HG02870 (cell line): ENCODE data around the gene NABP2.
"Not testable (repeated sequence)": the region's sequence is repeated elsewhere in the genome, so short reads cannot be mapped to it uniquely, and the experiment has no call there.

Experiments used
- ATAC-seq: cut with Tn5 transposase; IDR thresholded peaks from one replicate; pipeline ENCODE4 v1.9.1; 2021; ENCODE audit warnings: mild to moderate bottlenecking, moderate library complexity; ENCODE audit not compliant: unreplicated experiment

The NABP2 gene

GRCh38 chr12:56224102-56224701 is at the start of gene NABP2:
NABP2 (plus strand) TSS chr12:56224342; CDS start chr12:56224857, 515 bp downstream.
- ATAC-seq, result peak; percentile 59

- ATAC-seq, result no peak
Measured at GRCh38 chr12:56178347-56178746, 45.8 kb upstream of the NABP2 start.

DNA sequence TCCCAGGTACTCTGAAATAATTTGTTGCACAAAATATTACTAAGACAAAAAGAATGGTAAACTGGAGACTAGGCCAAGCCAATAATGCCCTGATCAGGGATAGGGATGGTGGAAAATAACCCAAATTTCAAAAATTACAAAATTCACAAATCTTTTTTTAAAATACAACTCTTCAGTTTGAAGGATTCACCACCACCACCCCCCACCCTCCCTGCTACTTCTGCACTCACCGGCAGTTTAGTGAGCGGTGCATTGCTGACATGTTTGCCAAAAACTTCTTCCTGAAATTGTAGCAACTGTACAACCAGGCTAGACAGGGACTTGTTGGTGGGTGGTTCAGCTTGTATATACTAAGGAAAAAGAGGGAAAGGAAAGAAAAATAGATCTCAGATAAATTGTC is 37.2 kb upstream of the NABP2 start:
- no peak for ATAC-seq

- no peak for ATAC-seq
Measured at GRCh38 chr12:56188131-56188777, 35.9 kb upstream of the NABP2 start.

- ATAC-seq, result no peak
Measured at GRCh38 chr12:56188778-56189098, 35.4 kb upstream of the NABP2 start.

GRCh38 chr12:56189099-56189917 is 34.8 kb upstream of the NABP2 start, which contains the start of gene SMARCC2:
SMARCC2 (minus strand) TSS chr12:56189483; CDS start chr12:56189461, 22 bp downstream.
- peak; percentile 54 for ATAC-seq

GRCh38 chr12:56189918-56190694 is 34.0 kb upstream of the NABP2 start:
- peak; percentile 36 for ATAC-seq

DNA sequence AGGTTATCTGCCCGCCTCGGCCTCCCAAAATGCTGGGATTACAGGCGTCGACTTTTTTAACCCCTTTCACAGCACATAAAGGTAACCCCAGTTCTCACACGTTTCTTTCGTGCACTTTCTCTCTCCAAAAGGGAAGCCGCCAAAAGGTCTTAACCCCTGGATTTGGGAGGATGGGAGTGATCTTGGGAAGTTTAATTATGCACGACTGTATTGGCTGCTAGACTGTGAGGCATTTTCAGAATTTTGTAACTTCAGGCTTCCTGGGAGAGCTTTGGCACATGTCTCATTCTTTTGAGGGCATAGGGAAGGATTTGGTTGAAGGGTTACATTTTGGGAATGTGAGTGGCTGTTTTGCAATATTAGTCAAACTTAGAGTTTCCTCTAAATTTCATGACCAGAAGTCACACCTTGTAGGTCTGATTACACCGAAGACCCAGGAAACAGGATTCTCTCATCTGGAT is 33.4 kb upstream of the NABP2 start:
- no peak for ATAC-seq

GRCh38 chr12:56192582-56192981 is 31.6 kb upstream of the NABP2 start:
- no peak for ATAC-seq

- no peak for ATAC-seq
Measured at GRCh38 chr12:56193025-56193578, 31.0 kb upstream of the NABP2 start.

- not testable (repeated sequence) for ATAC-seq
Measured at GRCh38 chr12:56196818-56197550, 27.2 kb upstream of the NABP2 start.

- ATAC-seq, result no peak
Measured at GRCh38 chr12:56197921-56198635, 26.1 kb upstream of the NABP2 start.

GRCh38 chr12:56198836-56199235 is 25.3 kb upstream of the NABP2 start:
- ATAC-seq, result no peak

DNA sequence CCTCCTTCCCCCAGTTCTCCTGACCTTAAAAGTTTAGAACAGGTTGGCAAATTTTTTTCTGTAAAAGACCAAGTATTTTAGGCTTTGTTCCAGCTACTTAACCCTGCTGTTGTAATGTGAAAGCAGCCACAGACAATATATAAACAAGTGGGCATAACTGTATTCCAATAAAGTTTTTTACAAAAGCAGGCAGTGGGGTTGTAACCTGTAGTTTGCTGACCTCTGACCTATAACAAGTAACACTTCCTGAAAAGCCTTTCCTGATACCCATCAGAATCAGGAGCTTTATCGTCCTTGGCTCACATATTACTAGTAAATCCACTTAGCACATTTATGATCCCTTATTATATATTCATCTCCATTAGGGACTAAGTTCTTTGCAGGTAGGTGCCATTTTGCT is 21.8 kb upstream of the NABP2 start:
- no peak for ATAC-seq

- no peak for ATAC-seq
Measured at GRCh38 chr12:56202838-56203237, 21.3 kb upstream of the NABP2 start.

- ATAC-seq, result no peak
Measured at GRCh38 chr12:56204275-56204674, 19.9 kb upstream of the NABP2 start.

- ATAC-seq, result no peak
Measured at GRCh38 chr12:56205445-56205844, 18.7 kb upstream of the NABP2 start.

- ATAC-seq, result no peak
Measured at GRCh38 chr12:56206452-56207166, 17.5 kb upstream of the NABP2 start.

GRCh38 chr12:56208006-56208405 is 16.1 kb upstream of the NABP2 start:
- ATAC-seq, result no peak
